GM12864 (cell line): Measurements from ENCODE around the gene GCC2.
"Not testable (repeated sequence)": the region's sequence is repeated elsewhere in the genome, so short reads cannot be mapped to it uniquely, and the experiment has no call there.

ENCODE experiments used
- DNase-seq: peaks from one replicate; pipeline ENCODE4 v3.0.0-alpha.2; 2011; ENCODE audit warnings: low read depth
- H3K4me3 ChIP-seq: 2 replicates; pipeline ENCODE4 v1.5.1; 2011; ENCODE audit warnings: mild to moderate bottlenecking, low read depth, low read length, control low read depth
- CTCF ChIP-seq: IDR thresholded peaks from 2 replicates; pipeline ENCODE4 v1.5.1; 2011; ENCODE audit warnings: low read depth, mild to moderate bottlenecking, moderate library complexity, low read length, control low read depth, inconsistent platforms; ENCODE audit errors: missing control alignments

GCC2 gene

GRCh38 chr2:108451976-108452375 is 3.0 kb downstream of the GCC2 start:
- H3K4me3 ChIP-seq: no peak overlapping the region
- DNase-seq: no peak
- TF ChIP-seq CTCF: no peak

DNA sequence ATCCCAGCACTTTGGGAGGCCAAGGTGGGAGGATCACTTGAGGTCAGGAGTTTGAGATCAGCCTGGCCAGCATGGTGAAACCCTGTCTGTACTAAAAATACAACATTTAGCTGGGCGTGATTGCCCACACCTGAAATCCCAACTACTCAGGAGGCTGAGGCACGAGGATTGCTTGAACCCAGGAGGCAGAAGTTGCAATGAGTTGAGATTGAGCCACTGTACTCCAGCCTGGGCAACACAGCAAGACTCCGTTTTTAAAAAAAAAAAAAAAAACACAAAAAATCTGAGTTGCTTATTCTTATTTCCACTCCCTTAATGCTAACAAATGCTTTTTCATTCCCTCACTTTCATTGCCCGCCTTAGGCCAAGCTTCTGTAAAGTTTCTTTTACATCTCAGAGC is 4.5 kb downstream of the GCC2 start:
- not testable (repeated sequence) for H3K4me3 ChIP-seq, DNase-seq

- no peak overlapping the region for H3K4me3 ChIP-seq
- DNase-seq: no peak
- no peak for TF ChIP-seq CTCF
Measured at GRCh38 chr2:108454440-108454839, 5.4 kb downstream of the GCC2 start.

DNA sequence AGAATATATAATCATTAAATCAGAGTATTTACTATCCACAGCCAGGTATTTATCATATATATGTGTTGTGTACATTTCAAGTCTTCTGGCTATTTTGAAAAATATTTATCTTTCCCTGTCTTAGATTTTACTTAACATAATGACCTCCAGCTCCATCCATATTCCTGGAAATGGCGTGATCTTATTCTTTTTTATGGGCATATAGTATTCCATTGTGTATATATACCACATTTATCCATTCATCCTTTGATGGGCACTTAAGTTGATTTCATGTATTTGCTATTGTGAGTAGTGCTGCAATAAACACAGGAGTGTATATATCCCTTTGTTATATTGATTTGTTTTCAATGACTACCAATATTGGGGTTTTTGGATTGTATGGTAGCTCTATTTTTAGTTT is 6.6 kb downstream of the GCC2 start:
- TF ChIP-seq CTCF: no peak
- H3K4me3 ChIP-seq: no peak overlapping the region
- no peak for DNase-seq

- no peak for TF ChIP-seq CTCF
- DNase-seq: no peak
- H3K4me3 ChIP-seq: no peak overlapping the region
Measured at GRCh38 chr2:108458082-108458481, 9.1 kb downstream of the GCC2 start.

DNA sequence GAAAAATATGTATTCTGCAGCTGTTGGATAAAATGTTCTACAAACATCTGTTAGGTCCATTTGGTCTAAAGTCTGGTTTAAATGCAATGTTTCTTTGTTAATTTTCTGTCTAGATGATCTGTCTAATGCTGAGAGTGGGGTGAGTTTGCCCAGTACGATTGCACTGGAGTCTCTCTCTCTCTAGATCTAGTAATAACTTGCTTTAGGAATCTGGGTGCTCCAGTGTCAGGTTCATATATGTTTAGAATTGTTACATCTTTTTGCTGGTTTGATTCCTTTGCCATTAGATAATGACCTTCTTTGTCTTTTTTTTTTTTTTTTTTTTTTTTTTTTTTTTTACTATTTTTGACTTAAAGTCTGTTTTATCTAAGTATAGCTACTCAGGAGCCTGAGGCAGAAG is 10.4 kb downstream of the GCC2 start:
- no peak for DNase-seq
- no peak overlapping the region for H3K4me3 ChIP-seq
- no peak for TF ChIP-seq CTCF

DNA sequence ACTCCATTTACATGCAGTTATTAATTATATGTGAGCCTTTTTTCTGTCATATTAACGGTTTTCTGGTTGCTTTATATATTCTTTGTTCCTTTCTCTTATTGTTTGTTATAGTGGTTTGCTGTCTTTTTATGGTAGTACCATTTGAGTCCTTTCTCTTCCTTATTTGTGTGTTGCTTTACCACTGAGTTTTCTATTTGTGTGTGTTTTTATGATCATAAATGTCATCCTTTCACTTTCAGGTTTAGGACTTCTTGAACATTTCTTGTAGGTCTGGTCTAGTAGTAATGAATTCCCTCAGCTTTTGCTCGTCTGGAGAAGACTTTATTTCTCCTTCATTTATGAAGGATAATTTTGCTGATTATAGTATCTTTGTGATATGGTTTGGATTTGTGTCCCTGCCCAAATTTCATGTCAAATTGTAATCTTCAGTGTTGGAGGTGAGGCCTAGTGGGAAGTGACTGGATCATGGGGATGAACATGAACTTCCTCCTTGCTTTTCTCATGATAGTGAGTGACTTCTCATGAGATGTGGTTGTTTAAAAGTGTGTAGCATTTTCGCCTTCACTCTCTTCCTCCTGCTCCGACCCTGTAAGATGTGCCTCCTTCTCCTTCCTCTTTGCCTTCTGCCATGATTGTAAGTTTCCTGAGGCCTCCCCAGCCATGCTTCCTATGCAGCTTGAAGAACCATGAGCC is 11.5 kb downstream of the GCC2 start:
- no peak overlapping the region for H3K4me3 ChIP-seq
- TF ChIP-seq CTCF: no peak
- peak; percentile 21 for DNase-seq

- no peak for TF ChIP-seq CTCF
- DNase-seq: no peak
- H3K4me3 ChIP-seq: no peak overlapping the region
Measured at GRCh38 chr2:108477099-108477498, 28.1 kb downstream of the GCC2 start.
